ENCODE data around the gene FBXO31.

Gene FBXO31

DNA sequence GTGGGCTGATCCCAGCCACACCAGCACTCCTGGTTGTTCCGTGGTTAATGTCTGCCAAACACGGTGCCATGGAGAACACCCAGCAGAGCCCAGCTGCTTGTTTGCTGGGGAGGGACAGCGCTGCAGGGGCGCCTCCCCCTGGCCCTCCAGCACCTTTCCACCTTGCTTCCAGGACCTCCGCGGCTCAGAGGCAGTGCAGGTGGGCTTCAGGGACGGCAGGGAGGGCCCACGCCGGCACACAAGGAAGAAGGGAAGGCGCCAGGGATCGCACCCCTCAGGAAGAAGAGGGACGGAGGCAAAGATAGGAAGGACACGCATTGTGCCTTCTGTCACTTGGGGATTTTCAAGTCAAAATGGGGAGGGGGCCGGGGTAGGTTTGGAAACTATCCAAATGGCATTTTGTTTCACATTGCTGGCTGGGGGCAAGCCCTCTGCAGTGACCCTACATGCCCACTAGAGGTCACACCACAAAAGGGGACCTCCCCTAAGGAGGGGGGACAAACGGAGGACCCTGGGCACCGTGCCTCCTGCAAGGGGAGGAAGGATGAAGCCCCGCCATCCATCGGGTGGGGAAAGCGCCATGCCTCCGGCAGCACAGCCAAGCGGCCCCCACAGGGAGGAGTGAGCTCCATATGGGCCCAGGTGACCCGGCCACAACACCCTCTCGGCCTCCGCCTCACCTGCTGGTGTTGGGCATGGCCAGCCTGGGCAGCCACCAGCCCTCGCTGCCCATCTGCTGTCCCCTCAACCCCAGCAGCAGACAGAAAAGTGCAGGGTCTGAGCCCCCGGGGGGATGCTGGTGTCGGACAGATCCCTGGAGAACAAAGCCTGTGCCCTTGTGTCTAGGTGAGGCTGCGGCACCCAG is 58.9 kb downstream of the FBXO31 start:
- peak; percentile 71 for DNase-seq

DNA sequence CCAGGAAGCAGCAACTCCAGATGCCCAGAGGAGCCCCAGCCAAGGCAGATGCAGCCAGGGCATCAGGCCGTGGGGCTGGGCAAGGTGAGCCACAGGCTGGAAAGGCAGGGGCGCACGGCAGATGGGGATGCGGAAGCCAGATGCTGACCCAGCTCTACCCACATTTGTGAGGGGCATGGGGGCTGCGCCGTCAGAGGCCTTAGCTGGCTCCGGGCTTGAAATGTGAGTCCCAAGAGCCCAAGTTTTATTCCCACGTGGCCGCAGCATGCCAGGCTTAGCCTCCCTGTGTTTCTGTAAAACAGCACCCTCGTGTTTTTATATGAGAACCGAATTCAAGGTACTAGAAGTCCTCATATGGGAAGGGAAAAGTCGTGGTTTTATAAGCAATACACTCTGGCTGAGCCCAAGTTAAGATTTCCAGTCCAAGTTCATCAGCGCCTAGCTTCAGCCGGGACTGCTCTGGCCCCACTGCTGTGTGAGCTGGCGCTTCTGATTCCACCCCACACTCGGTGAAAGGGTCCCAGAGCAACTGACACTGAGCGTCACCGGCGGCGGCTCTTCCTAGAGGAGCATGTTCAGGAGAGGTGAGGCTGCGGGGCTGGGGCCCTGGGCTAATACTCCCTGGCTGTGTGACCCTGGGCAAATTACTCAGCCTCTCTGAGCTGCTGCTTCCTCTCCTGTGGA is 59.7 kb downstream of the FBXO31 start:
- DNase-seq, result no peak

DNA sequence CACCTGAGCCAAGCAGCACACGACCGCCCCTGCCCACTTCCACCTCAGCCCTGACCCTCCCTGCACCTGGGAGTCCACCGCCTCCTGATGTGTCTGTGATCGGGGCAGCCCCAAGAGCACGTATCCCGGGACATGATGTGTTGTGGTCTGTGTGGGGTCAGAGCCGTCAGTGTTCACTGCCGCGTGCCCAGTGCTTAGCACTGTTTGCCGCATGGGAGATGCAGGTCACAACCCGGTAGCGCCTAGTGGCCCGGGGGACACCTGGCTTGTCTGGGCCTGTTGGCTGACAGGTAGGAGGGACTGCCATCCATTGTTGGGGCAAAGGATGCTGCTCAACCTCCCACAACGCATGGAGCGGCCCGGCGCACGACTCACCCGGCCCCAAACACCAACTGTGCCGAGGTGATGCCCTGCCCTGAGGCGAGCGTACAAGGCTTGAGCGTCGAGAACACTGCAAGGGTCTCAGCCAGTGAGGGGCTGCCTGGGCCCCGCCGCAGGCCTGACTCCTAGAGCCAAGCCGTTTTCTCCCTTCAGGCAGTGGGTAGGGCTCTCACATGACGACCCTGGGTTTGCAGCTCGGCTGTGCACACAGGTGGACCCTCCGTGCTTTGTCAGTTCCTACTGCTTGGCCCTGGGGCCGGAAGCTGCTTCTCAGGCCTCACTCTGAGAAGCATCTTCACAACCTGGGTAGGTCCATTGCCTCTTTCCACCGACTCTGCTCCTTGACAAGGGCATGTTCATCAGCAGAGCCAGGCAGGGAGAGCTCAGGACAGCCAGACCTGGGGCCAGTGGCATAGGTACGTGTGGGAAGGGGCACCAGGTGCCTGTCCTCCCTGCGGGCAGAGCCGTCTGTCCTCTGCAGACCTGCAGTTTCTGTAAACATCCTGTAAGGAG is 60.5 kb downstream of the FBXO31 start:
- DNase-seq, result no peak

DNA sequence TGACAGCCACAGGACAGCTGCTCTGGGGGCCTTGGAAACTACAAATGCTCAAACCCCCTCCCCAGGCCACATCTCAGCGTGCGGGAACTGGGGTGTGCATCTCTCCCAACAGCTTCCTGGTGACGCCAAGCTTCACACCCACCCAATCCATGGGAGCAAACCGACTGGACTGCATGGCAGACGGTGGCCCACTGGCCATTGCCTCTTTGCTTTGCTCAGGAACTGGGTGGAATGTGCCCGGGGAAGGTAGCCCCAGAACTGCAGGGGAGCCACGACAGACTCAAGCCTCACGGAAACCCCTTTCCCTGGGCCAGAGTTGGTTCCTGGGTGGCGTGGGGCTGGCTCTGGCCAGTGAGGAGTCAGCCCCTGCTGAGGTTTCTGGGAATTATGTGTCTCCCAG is 61.2 kb downstream of the FBXO31 start:
- no peak for DNase-seq

DNA sequence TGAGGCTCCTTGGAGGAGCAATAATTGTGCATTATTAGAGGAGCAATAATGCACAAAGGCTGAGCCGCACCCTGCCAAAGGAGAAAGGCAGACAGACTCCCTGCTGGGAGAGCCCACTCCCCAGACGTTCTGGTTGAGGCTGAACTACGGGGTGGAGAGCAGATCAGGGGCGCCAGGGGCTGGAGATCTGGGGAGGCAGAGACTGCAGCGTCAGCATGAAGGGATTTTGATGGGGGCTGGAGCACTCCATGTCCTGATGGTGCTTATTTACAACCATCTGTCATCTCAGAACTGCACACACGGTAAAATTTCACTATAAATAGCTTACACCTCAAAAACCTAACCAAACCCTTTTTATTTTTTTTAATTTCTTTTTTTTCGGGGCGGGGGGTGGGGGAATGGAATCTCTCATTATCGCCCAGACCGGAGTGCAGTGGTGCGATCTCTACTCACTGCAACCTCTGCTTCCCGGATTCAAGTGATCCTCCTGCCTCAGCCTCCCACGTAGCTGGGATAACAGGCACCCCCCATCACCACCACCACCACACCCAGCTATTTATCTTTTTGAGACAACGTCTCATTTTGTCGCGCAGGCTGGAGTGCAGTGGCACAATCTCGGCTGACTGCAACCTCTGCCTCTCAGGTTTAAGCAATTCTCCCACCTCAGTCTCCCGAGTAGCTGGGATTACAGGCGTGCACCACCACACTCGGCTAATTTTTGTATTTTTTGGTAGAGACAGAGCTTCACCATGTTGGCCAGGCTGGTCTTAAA is 62.1 kb downstream of the FBXO31 start:
- no peak for DNase-seq

DNA sequence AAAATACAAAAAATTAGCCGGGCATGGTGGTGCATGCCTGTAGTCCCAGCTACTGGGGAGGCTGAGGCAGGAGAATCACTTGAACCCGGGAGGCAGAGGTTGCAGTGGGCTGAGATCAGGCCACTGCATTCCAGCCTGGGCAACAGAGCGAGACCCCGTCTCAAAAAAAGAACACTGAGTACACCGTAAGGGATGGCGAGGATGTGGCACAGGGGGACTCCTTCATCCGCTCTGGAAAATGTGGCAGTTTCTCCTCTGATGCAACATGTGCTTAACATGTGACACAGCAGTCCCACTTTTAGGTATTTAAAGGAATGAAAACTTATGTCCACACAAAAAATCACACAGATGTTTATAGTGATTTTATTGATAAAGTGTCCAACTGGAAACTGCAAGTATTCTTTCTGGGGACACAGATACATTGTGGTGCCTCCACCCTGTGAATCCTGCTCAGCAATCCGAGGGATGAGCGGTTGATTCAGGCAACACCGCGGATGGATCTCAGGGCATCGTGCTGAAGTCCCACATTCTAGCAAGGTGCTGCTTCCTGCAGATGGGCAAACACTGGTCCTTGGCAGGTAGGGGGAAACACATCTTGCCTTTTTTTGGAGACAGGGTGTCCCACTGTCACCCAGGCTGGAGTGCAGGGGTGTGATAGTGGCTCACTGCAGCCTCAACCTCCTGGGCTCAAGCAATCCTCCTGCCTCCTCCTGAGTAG is 62.9 kb downstream of the FBXO31 start:
- DNase-seq, result no peak

DNA sequence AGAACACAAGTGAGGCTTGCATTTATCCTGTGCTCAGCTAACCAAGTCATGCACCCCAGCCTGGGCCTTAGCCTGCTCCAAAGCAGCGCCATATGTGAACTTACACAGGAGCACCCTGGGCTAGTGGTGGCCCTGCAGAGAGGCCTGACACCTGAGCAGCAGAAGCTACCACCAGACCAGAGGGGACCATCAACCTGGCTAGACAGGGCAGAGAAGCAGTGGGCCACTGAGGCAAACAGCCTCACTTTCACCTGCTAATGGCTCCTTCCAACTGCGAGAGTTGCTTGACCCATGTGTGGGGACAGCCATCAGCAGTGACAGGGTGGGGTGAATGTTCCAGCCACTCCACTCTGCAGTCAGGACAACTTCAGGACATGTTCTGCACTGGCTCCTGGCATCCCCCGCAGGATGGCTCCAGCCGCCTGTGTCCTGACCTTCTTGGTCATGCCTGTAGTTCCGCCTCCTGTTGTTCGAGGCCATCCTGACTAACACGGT is 63.5 kb downstream of the FBXO31 start:
- DNase-seq, result no peak

DNA sequence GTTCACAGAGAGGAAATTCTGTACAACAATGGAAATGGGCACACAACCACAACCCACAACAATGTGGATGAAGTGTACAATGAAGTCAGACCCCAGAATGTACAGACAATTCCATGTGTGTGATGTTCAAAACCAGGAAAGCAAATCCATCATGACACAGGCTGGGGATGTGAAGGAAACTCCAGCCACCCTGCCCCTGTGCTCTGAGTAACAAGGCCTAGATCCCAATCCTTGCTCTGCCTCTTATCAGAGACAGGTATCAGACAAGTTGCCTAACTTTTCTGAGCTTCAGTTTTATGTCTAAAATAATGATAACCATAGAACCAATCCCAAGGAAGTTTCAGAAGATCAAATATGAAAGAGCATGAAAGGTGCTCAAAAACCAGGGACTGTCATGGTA is 64.6 kb downstream of the FBXO31 start:
- DNase-seq, result no peak

DNA sequence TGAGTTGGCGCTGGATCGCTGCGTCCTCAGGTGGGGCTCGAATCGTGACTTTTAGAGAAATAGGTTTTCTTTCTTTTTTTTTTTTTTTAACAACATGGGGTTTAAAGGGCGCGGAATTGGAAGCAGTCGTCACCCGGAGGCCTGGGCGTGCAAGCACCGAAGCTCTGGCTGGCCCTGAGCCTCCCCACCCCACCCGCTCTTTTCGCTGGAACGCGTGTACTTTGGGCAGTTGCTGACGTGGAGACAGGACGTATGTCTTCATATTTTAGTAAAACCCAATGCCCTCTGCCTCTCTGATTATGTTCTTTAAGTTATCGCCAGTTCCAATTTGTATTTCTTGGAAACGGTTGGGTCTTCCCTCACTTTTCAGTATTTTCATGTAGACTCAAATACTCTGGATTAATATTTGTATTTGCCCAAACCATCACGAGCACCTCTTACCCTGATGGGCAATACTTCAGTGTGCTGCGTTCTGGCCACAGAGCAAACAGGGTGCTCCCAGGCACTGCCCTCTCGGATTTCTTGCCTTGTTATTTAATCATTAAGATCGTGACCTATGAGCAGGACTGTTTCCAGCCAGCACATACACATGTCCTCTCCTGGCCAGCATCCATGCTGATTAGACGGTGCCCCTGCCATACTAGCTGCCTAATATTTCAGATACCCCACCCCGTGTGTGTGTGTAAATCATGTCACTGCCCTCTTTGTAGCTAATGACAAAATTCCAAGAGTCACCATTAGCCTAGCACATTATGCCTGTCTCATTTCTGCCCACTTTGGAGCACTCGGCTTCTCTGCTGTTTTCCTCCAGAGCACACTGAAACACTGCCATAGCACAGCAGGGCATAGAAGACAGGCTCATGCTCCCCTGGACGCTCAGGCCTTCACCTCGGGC is 65.6 kb downstream of the FBXO31 start:
- DNase-seq, result peak; percentile 84

DNA sequence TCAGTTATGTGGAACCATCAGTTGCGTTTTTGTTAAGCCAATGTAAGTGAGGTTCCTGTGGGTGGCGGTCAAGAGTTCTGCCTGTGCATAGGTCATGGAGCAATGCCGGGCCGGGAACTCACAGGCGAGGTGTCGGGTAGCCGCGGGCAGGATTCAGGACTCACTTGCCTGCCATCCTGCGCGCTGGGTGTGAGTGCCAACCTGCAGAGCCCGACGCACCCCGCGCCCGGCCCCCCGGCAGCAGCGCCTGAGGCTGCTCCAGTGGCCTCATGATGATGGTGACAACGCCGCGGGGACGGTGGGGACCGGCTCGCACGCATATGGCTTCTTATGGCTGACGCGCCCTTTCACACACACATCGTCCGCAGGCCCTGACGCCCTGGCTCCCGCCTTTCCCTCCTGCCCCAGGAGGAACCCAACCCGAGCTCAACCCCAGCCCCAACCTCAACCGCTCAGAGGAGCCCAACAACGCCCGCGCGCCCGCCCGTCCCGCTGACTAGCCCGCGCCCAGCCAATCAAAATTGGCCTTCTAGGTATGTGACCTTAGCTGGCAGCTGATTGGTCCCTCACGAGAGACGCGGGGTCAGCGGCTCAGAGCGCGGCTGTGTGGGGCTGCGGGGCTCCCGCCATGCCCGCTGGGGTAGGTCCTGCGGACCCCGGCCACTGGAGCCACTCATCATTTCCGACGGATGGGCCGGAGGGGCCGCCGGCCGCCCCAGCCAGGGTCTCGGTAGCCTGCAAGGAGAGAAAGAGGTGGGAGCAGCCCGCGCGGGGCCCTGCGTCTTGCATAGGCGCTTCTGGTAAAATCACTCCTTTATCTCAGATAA is 66.4 kb downstream of the FBXO31 start, which contains the start of gene C16orf95:
TSS of gene C16orf95 (minus strand) at position 470 of the 827 bp plus-strand sequence. CDS start at position 320, 150 bp downstream.
- DNase-seq, result peak; percentile 98

DNA sequence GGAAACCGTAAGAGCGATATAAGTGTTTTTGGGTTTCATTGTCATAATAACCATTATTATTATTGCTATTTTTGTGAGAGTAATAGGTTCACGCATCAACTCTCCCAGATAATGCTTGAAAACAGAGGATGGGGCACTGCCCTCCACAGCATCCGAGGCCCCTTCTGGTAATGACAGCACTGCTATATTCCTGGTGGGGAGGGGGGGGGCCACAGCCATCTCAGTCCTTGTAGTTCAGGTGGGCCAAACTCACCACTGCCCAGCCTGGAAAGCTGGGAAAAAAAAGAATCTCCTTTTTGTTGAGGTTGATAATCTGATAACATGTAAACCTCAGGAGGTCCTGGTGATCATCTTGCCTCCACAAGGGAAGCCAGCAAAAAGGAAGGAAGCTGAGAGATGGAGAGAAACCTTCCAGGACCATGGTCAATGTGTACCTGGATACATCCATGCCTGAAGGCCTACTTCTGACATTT is 67.1 kb downstream of the FBXO31 start:
- DNase-seq, result no peak

DNA sequence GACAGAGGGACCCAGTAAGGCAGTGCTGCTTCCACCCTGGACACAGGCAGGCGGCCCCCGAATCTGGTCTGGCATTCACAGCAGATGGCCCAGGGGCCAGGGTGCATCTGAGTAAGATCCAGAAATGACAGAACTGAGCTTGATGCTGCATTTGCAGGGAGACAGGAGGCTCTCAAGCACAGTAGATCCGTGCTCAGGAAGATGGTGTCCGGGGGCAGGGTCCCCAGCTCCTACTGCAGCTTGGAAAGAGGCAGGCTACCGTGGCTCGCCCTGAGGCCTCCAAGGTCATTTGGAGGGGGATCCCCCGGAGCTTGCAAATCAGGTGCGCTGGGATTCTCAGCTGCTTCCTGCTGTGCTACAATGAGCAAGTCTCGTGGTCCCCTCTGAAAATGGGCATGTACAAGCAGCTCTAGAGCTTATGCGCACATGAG is 68.6 kb downstream of the FBXO31 start:
- no peak for DNase-seq

DNA sequence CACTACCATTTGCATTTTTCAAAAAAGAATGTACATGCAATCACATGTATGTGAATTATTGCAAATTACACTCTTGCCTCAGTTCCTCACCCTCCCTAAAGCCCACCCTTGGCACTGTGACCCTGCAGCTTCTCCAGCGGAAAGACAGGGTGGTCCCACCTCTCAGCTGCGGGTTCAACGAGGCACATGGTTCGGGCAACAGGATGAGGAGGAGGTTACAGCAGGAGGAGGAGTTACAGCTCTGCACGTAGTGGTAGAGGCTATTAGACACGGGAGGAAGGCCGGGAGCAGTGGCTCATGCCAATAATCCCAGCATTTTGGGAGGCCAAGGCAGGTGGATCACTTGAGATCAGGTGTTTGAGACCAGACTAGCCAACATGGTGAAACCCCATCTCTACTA is 71.6 kb downstream of the FBXO31 start:
- DNase-seq, result no peak

DNA sequence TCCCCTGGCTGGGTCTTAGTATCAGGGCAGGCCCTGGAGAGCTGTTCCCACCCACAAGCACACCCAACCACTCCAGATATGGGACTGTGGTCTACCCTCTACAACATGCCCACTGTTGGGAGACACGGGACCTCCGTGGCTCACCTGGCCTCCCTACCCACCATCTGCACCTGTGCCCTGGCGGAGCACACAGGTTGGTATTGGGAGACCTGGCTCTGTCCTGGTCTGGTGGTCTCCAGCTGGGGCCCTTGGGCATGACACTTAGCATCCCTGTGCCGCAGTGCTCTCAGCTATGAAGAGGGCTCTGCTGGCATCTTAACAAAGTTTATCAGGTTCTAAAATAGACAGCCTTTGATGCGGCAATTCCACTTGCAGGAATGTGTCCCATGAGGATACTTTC is 72.2 kb downstream of the FBXO31 start:
- DNase-seq, result no peak

DNA sequence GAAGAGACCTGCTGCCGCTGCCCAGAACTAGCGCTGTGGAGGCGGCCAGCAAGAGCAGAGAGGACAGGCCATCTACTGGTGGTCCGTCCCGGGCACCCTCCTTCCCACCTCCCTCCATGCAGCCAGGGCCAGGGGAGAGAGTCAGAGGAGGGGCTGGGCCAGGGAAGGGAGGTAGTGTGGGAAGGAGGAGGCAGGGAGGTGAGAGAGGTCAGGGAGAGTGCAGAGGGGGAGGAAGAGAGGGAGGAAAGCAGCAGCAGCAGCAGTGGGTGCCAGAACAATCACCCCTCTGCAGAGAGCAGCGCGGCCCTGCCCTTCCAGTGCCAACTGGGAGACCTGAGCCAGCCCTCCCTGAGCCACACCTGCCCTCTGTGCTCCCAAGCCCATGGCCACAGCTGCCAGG is 73.0 kb downstream of the FBXO31 start:
- no peak for DNase-seq

DNA sequence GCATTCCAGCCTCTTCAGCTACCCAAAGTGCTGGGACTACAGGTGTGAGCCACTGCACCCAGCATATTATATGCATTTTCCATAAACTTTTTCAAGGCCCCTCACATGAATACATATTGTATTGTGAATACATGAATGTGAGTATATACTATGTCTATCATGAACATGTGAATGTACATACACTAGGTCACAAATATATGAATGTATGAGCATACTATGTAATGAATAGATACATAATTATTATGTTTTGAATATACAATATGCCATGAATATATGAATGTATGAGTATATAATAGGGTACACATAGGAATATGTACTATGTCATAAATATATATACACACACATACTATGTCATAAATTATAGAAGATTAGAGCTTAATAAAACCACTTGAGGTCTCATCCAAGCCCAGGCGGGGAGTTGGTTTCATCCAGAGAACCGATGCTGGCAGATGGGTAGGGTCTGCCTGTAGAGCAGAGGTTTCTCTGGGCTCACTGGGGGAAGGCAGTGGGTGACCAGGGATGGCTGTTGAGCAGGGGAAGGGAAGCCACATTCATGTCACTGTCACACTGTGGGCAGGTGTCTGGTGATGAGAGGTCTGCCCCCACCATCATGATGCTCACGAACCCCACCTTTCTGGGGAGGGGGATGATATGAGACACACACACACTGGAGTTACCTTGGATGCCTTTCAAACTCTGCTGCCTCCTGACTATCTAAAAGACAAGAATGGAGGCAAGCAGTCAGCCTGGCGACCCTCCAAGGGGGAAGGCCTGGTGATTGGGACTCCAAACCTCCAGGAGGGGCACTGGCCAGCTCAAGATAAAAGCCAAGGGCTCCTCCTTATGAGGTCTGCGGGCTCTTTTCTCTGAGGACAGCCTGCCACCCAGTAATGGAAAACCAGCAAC is 73.7 kb downstream of the FBXO31 start:
- peak; percentile 73 for DNase-seq

DNA sequence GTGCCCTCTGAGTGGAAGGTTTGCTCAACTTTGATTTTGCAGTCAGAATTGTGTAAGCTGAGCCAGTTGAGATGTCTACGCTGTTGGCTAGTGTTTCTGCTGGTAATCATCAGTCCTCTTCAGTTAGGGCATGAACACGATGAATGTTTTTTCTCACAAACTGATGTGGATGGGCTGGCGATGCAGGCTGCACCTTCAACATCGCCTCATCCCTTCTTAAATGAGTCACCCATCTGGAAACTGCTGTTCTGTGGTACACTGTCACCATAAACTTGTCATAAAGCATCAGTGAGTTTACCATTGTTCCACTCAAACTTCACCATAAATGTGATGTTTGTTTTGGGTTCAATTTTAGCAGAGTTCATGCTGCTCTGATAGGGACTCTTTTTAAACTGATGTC is 74.8 kb downstream of the FBXO31 start:
- DNase-seq, result no peak

DNA sequence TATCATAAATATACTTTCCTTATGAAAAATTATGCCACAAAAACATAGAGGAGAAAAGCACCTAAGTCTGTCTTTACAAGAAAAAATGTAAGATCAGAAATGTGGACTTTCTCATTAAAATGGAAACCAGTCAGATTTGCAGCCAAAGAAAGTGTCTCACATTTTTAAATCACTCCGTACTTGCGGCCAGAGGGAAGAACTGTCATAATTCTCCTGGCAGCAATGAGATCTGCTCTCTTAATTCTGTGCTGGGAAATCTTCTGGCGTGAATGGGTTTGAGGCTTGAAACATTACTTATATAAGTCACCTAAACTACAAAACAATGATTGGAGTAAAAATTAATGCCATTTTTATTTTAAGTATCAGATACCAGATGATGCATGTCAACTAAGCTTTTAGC is 77.1 kb downstream of the FBXO31 start:
- no peak for DNase-seq
